Neuronal stem cell (in vitro differentiated cells): ENCODE results near the gene NPHS1.

Experiments
- DNase-seq: peaks from one replicate; pipeline ENCODE4 v3.0.0-alpha.2; 2013; ENCODE audit warnings: low spot score
- H2AFZ ChIP-seq: one replicate; pipeline ENCODE4 v1.6.1; 2013; ENCODE audit warnings: mild to moderate bottlenecking, low read length, inconsistent platforms
- H2AK5ac ChIP-seq: 2 replicates; pipeline ENCODE4 v1.6.1; 2013; ENCODE audit warnings: low read depth, mild to moderate bottlenecking, inconsistent platforms, low read length, moderate library complexity, mixed read lengths
- H2BK120ac ChIP-seq: 2 replicates; pipeline ENCODE4 v1.6.1; 2013; ENCODE audit warnings: low read depth, mild to moderate bottlenecking, inconsistent platforms, low read length, moderate library complexity, mixed read lengths
- H2BK12ac ChIP-seq: one replicate; pipeline ENCODE4 v1.6.1; 2013; ENCODE audit warnings: low read length, inconsistent platforms
- H2BK15ac ChIP-seq: 2 replicates; pipeline ENCODE4 v1.6.1; 2013; ENCODE audit warnings: mild to moderate bottlenecking, low read length, inconsistent platforms, mixed read lengths
- H2BK5ac ChIP-seq: one replicate; pipeline ENCODE4 v1.6.1; 2013; ENCODE audit warnings: inconsistent platforms, mild to moderate bottlenecking, low read length, moderate library complexity
- H3K14ac ChIP-seq: one replicate; pipeline ENCODE4 v1.6.1; 2013; ENCODE audit warnings: low read length, inconsistent platforms
- H3K18ac ChIP-seq: 2 replicates; pipeline ENCODE4 v1.6.1; 2013; ENCODE audit warnings: low read length, inconsistent platforms
- H3K23ac ChIP-seq: 2 replicates; pipeline ENCODE4 v1.6.1; 2013; ENCODE audit warnings: low read depth, mild to moderate bottlenecking, mixed read lengths, low read length, inconsistent platforms; ENCODE audit not compliant: poor library complexity
- H3K27ac ChIP-seq: replicated peaks from 3 replicates; pipeline ENCODE4 v1.5.1; 2013; ENCODE audit warnings: low read length, inconsistent platforms
- H3K27me3 ChIP-seq, 3 experiments: 2 replicates each; pipeline ENCODE4 v1.6.1; 2013; ENCODE audit warnings: low read length in 3 of 3, mild to moderate bottlenecking in 2 of 3, inconsistent platforms in 1 of 3, low read depth in 1 of 3, mixed read lengths in 1 of 3, moderate library complexity in 1 of 3; ENCODE audit not compliant: control insufficient read depth in 3 of 3, insufficient read depth in 3 of 3
- H3K36me3 ChIP-seq, 2 donors: replicated peaks in 1 of 2; 2 replicates each; pipeline ENCODE4 v1.6.1; 2013; ENCODE audit warnings: low read length in 2 of 2; ENCODE audit not compliant: control insufficient read depth in 2 of 2, insufficient read depth in 2 of 2
- H3K4ac ChIP-seq: 2 replicates; pipeline ENCODE4 v1.6.1; 2013; ENCODE audit warnings: inconsistent platforms, mild to moderate bottlenecking, low read length, moderate library complexity
- H3K4me1 ChIP-seq, 2 donors: 1 replicate in 1 of 2; 2 replicates in 1 of 2; pipeline ENCODE4 v1.6.1; 2013; ENCODE audit warnings: low read length in 2 of 2, low read depth in 1 of 2; ENCODE audit not compliant: control insufficient read depth in 2 of 2, insufficient read depth in 1 of 2
- H3K4me2 ChIP-seq: one replicate; pipeline ENCODE4 v1.6.1; 2013; ENCODE audit warnings: mild to moderate bottlenecking, low read length, inconsistent platforms; ENCODE audit not compliant: insufficient read depth, poor library complexity, severe bottlenecking
- H3K4me3 ChIP-seq, 2 donors: 2 replicates each; pipeline ENCODE4 v1.5.1; 2013; ENCODE audit warnings: low read length in 2 of 2, mild to moderate bottlenecking in 2 of 2, inconsistent platforms in 1 of 2, moderate library complexity in 1 of 2
- H3K79me1 ChIP-seq: one replicate; pipeline ENCODE4 v1.6.1; 2013; ENCODE audit warnings: low read depth, mild to moderate bottlenecking, inconsistent platforms, low read length, moderate library complexity
- H3K9ac ChIP-seq: one replicate; pipeline ENCODE4 v1.6.1; 2013; ENCODE audit warnings: mild to moderate bottlenecking, low read depth, low read length, inconsistent platforms; ENCODE audit not compliant: poor library complexity
- H3K9me3 ChIP-seq, 2 donors: replicated peaks in 1 of 2; 2 replicates each; pipeline versions ENCODE3 to v1.6.1; 2013; ENCODE audit warnings: low read length in 2 of 2, mild to moderate bottlenecking in 2 of 2, inconsistent platforms in 1 of 2, low read depth in 1 of 2, mixed read lengths in 1 of 2, moderate library complexity in 1 of 2; ENCODE audit not compliant: control insufficient read depth in 2 of 2, insufficient read depth in 1 of 2
- H4K8ac ChIP-seq: one replicate; pipeline ENCODE4 v1.6.1; 2013; ENCODE audit warnings: low read depth, mild to moderate bottlenecking, inconsistent platforms, low read length, moderate library complexity
- H4K91ac ChIP-seq: one replicate; pipeline ENCODE4 v1.6.1; 2013; ENCODE audit warnings: low read length, low read depth, mild to moderate bottlenecking, inconsistent platforms; ENCODE audit not compliant: poor library complexity
- WGBS, 2 donors: extraction: QIAGEN DNeasy Blood & Tissue Kit; methylation state at CpG; one replicate each; pipeline ENCODE4 v1.1.7; 2013; ENCODE audit warnings: missing lambda C conversion rate in 2 of 2, mixed read lengths in 1 of 2; ENCODE audit not compliant: insufficient read length in 2 of 2, insufficient replicate concordance in 1 of 2; ENCODE audit errors: extremely low coverage in 2 of 2; 5-methylcytosine and 5-hydroxymethylcytosine counted together

Gene NPHS1

GRCh38 chr19:35777961-35778360, 74.3 kb downstream of the NPHS1 start:
- Histone ChIP-seq H4K8ac (peak overlapping the region; percentile 45), H2AFZ (no peak overlapping the region)
- DNase-seq: no peak

GRCh38 chr19:35777086-35777841, 75.0 kb downstream of the NPHS1 start:
- H3K18ac ChIP-seq: peak overlapping the region; percentile 74
- H3K9ac ChIP-seq: peak overlapping the region; percentile 84
- no peaks in the 10 kb centered on the region for H3K27me3 ChIP-seq
- peaks cover 21 to 52% of the 10 kb centered on the region in 2 donors for H3K36me3 ChIP-seq
- no peak overlapping the region for H4K8ac ChIP-seq
- H3K23ac ChIP-seq: peak overlapping the region; percentile 48
- H2BK120ac ChIP-seq: no peak overlapping the region
- no peak overlapping the region for H2BK12ac ChIP-seq
- H3K4me1 ChIP-seq: peaks cover 19 to 21% of the 10 kb centered on the region in 2 donors
- DNase-seq: no peak
- H3K4me2 ChIP-seq: peak overlapping the region; percentile 22
- H2BK5ac ChIP-seq: peak overlapping the region; percentile 44
- H2BK15ac ChIP-seq: peak overlapping the region; percentile 13
- H2AFZ ChIP-seq: no peak overlapping the region
- H4K91ac ChIP-seq: no peak overlapping the region
- no peak overlapping the region for H3K14ac ChIP-seq
- H2AK5ac ChIP-seq: peak overlapping the region; percentile 45
- peaks cover 2% of the 10 kb centered on the region for H3K79me1 ChIP-seq
- H3K9me3 ChIP-seq: no peaks in the 10 kb centered on the region
- H3K4me3 ChIP-seq: no peak overlapping the region
- WGBS, 2 donors: no CpG with 5 or more reads among the region's 19 CpGs
- no peak overlapping the region for H3K4ac ChIP-seq
- no peak overlapping the region for H3K27ac ChIP-seq

More at GRCh38 chr19:35777961-35778360, 74.3 kb downstream of the NPHS1 start:
- H3K4me2 ChIP-seq: no peak overlapping the region
- no peaks in the 10 kb centered on the region for H3K9me3 ChIP-seq
- H2BK12ac ChIP-seq: no peak overlapping the region
- peaks cover 2% of the 10 kb centered on the region for H3K79me1 ChIP-seq
- no CpG with 5 or more reads among the region's 7 CpGs for WGBS, 2 donors
- H2BK120ac ChIP-seq: no peak overlapping the region
- no peak overlapping the region for H2AK5ac ChIP-seq
- no peak overlapping the region for H3K18ac ChIP-seq
- no peak overlapping the region for H3K4ac ChIP-seq
- peak overlapping the region; percentile 50 for H3K9ac ChIP-seq
- H2BK15ac ChIP-seq: no peak overlapping the region
- peaks cover 19 to 21% of the 10 kb centered on the region in 2 donors for H3K4me1 ChIP-seq
- peak overlapping the region; percentile 48 for H3K23ac ChIP-seq
- H3K27ac ChIP-seq: no peak overlapping the region
- no peaks in the 10 kb centered on the region for H3K27me3 ChIP-seq
- H3K14ac ChIP-seq: no peak overlapping the region
- no peak overlapping the region for H2BK5ac ChIP-seq
- no peak overlapping the region for H3K4me3 ChIP-seq
- peaks cover 27 to 59% of the 10 kb centered on the region in 2 donors for H3K36me3 ChIP-seq
- H4K91ac ChIP-seq: no peak overlapping the region

GRCh38 chr19:35776102-35776788, 76.1 kb downstream of the NPHS1 start:
- no CpG with 5 or more reads among the region's 13 CpGs for WGBS, 2 donors
- no peak overlapping the region for H4K91ac ChIP-seq
- peaks cover 13 to 42% of the 10 kb centered on the region in 2 donors for H3K36me3 ChIP-seq
- H3K18ac ChIP-seq: peak overlapping the region; percentile 71
- H3K4me2 ChIP-seq: peak overlapping the region; percentile 67
- peak overlapping the region; percentile 66 to 98 for H3K4me3 ChIP-seq
- H3K27me3 ChIP-seq: no peaks in the 10 kb centered on the region
- no peak overlapping the region for H2BK12ac ChIP-seq
- no peak overlapping the region for H4K8ac ChIP-seq
- H2BK120ac ChIP-seq: peak overlapping the region; percentile 82
- H2BK15ac ChIP-seq: peak overlapping the region; percentile 4
- H3K79me1 ChIP-seq: peaks cover 2% of the 10 kb centered on the region
- H2AK5ac ChIP-seq: peak overlapping the region; percentile 60
- peak overlapping the region; percentile 13 for H3K23ac ChIP-seq
- H2AFZ ChIP-seq: peak overlapping the region; percentile 89
- no peaks in the 10 kb centered on the region for H3K9me3 ChIP-seq
- no peak overlapping the region for H3K14ac ChIP-seq
- H3K4ac ChIP-seq: no peak overlapping the region
- H2BK5ac ChIP-seq: peak overlapping the region; percentile 93
- no peak for DNase-seq
- H3K9ac ChIP-seq: peak overlapping the region; percentile 96
- H3K27ac ChIP-seq: no peak overlapping the region
- peaks cover 19 to 20% of the 10 kb centered on the region in 2 donors for H3K4me1 ChIP-seq
